ENCODE measurements around the gene JPH4.
A peak's percentile ranks its signal among the peaks of the same experiment; 100 is the strongest.
"Not testable (repeated sequence)": the region's sequence is repeated elsewhere in the genome, so short reads cannot be mapped to it uniquely, and the experiment has no call there.

The JPH4 gene

DNA sequence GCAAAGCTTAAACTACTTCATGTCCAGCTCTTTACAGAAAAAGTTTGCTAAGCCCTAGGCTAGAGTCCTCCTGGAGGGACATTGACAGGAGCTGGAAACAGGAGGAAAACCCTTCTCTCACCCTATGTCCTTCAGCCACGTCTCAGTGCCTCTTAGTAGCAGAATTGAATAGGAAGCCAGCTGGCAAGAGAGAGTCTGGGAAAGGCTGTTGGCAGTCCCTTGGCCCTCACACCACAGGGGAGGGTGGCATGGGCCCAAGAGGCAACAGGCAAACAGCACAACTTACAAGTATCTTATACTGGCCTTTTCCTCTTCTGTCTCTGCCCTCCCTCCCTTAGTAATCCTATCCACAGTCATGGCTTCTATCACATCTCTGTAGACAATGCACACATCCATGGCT is 29.9 kb upstream of the JPH4 start:
- no peak for DNase-seq

DNA sequence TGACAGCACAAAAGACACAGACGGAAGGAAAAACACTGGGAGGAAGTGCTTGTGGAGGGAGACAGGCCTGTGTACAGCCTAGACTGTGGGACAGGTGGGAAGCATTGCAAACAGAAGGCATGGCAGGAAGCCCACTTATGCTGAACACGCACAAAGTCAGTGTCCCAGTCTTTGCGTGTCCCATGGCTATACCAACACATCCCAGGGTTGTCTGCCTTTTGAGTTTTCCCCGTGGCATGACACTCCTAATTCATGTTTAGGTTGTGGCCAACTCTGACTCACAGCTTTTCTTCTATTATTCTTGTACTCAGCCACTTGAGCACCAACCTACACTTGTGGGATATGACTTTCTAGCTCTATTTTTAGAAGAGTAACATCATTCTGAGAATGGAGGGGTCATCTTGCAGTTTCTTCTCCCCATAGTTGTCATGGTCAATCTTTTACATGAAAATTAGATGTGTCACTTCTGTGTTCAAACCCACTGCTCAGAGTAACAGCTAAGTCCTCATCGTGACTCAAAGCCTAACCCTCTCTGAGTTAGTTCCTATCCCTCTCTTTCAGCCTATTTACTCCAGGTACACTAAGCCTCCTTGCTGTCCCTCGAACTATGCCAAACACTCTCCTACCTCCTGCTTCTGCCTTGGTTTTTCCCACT is 27.5 kb upstream of the JPH4 start:
- DNase-seq, result no peak

DNA sequence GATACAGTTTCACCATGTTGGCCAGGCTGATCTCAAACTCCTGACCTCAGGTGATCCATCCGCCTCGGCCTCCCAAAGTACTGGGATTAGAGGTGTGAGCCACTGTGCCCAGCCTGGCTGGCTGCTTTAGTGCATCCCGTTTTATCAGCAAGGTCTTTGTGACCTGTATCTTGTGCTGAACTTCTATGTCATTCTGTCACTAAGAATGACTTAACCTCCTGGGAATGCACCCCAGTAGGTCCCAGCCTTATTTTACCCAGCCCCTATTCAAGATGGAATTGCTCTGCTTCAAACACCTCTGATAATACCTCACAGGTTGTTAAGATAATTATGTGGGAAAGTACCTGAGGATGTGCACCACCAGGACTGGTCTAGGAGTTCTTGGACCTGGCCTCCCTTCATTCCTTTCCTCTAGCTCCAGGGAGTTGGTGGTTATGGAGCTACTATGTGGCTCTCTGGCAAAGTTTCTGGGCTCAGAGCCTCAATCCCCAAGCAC is 26.1 kb upstream of the JPH4 start:
- DNase-seq, result no peak

DNA sequence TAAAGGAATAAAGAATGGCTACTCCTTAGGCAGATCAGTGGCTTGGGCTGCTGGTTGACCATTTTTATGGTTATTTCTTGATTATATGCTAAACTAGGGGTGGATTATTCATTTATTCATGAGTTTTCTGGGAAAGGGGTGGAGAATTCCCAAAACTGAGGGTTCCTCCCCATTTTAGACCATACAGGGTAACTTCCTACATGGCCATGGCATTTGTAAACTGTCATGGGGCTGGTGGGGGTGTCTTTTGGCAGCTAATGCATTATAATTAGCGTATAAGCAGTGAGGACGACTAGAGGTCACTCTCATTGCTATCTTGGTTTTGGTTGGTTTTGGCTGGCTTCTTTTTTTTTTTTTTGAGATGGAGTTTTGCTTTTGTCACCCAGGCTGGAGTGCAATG is 25.6 kb upstream of the JPH4 start:
- DNase-seq, result no peak

DNA sequence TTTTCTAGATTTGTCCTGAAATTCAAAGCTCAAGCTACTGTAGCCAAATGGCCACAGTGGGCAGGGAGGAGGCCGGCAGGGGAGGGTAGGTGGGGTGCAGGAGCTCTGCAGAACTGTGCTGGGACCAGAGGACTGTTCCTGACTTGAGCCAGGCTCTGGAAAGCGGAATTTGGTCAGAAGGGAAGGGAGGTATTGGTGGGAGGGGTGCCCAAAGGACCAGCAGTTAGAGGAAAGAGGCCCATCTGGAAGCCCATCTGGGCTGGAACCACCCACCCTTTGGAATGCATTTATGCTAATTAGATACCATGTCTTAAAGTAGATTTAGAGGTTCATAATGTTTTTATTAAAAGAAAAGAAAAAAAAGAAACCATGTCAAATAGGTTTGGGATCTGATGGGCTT is 24.5 kb upstream of the JPH4 start:
- no peak for DNase-seq

DNA sequence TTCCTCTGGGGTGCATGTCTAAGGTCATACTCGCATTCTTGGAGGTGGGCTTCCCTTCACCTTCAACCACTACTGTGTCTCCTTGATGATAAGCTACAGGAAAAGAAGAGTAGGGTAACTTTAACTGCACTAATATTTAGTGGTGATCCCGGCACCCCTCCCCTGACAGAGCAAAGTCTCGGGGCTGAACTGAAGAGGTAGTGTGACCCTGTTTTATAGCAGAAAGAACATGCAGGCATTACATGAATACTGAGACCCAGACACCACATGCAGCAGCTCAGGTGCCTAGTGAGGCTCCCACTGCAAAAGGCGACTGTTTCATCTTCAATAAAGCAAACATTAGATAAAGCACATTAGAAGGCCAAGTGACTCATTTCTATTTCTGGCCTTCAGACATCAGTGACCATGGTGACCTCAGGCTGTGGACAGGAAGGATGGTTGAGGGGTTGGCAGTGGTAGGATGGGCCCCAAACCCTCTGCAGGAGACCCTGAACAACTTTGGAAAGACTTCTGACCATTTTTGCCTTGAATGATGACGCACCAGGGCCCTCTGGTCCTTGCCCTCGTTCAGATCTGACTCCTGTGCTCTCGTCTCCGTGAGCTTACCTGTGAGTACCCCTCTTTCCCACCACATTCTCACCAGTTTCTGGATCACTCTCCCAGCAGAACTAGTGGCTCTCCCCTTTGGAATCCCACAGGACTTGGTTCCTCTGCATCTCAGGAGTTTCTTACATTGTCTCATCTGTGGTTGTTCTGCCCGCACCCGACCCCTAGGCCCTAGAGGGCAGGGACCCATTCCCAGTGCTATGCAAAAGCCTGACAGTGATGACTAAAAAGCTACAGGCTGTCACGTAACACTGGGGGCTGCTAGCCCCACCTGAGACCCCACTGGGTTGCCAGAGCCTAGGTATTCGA is 23.8 kb upstream of the JPH4 start:
- DNase-seq, result no peak

DNA sequence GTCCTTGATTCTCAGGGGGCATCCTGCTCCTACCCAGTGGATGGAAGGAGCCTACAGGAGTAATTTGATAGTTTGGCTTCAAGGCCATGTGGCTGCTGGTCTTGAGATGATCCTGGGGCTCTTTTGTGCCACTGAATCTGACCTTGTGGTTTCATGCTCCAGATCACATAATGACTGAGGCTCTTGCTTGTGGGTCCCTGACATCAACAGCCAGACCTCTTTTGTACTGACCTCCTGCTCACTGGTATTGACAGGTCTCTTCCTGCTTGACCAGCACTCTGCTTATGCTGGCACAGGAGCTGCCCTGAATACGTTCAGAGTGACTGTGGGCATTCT is 23.2 kb upstream of the JPH4 start:
- DNase-seq, result no peak

DNA sequence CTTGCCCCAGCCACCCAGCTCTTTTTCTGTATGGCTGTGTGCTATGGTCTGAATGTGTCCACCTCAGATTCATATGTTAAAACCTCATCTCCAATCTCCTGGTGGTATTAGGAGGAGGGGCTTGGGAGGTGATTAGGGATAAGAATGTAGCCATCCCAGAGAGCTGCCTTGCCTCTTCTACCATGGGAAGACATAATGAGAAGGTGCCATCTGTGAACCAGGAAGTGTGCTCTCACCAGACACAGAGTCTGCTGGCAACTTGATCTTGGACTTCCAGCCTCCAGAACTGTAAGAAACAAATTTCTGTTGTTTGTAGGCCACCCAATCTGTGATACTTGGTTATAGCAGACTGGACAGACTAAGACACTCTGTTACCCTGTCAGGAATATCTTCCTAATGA is 22.8 kb upstream of the JPH4 start:
- no peak for DNase-seq

DNA sequence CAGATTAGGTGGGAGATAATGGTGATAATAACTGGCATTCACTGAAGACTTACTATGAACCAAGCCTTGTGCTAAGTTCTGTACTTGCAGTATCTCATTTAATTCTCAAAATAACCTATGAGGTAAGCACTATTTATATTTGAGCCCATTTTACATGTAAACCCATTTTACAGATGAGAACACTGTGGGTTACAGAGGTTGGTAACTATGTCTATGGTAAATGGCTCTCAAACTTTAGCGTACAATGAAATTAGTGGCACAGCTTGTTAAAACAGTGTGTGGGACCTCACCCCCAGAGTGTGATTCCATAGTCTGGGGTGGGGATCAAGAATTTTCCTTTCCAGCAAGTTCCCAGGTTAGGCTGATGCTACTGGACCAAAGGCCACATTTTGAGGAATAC is 22.2 kb upstream of the JPH4 start:
- DNase-seq, result no peak

DNA sequence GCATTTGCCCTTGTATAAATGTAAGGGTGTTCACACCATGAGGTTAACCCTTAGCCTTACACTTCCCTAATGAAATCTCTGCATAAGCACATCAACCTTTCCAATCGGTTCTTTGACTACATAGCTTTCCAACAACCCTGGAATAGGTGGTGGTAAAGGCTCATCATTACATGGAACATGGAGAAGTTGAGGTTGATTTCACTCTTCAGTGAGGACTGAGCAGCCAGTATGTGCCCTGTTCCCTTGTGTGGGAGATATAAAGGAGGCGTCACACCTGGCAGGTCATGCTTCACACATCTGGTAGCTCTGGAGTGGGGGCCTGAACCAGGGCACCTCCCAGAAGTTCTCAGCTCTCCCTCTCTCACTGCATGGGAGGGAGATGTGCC is 21.7 kb upstream of the JPH4 start:
- no peak for DNase-seq

DNA sequence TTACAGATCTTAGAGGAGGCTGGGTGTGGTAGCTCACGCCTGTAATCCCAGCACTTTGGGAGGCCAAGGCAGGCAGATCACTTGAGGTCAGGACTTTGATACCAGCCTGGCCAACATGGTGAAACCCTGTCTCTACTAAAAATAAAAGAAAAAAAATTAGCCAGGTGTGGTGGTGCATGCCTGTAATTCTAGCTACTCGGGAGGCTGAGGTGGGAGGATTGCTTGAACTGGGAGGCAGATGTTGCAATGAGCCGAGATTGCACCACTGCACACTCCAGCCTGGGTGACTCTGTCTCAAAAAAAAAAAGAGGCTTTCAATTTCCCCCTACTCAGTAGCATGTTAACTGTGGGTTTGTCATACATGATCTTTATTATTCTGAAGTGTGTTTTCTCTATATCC is 15.6 kb upstream of the JPH4 start:
- DNase-seq, result not testable (repeated sequence)

DNA sequence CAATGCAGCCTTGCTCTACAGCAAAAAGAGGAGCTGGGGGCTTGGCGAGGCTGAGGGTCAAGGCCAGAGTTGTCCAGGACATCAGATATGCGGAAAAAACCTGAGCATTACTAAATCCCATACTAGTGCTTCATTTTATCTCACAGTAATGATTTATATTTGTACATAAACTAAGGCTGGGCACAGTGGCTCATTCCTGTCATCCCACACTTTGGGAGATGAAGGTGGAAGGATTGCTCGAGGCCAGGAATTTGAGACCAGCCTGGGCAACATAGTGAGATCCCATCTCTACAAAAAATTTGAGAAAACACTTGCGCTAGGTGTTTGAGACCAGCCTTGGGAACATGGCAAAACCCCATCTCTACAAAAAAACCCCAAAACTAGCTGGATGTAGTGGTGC is 11.6 kb upstream of the JPH4 start:
- DNase-seq, result no peak

DNA sequence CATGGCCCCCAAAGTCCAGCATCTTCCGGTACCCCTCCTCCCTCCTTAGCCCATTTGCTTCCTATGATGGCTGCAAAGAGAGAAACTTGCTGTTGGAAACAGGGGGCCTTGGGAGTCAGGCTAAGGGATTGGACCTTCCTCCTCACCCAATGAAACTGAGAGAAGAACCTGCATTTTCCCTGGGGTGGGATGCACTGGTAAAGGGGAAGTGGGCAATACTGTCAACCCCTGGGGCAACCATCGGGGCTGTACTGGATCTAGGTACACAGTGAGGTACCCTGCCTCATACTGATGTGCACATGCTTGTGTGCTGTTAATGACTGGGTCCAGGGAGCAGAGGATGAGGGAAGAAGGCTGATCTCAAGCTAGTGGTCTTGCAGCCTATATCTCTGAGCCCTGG is 11.0 kb upstream of the JPH4 start:
- no peak for DNase-seq

DNA sequence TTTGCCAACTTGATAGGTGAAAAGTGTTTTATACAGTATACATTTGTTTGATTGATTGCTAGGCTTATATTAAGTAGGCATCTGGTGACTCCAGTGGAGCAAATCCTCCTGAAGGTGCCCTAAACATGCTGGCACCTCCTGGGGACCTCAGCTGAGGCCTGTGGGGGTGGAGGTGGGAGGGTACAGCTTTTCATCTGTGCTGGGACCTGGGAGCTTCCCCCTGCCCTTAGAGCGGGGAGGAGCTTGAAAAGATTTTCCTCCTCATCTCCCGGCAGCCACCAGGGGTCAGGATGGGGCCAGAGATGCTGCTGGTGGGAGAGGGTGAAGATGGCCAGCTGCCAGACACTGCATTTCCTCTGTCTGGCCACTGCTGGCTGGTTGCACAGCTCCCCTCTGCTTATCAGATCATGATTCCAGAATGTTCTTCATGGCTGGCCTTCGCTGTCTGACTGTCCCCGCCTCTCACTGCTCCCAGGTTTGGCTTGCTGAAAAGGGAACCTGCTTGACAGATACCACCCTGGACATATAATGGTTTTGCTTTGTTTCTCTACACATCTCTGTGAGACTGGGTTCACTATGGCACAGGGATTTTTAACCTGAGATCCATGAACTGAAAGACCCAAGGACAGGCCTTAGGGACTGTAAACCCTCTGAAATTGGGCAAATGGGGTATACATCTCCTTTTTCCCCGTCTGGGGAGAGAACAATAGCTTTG is 10.5 kb upstream of the JPH4 start:
- DNase-seq, result peak; percentile 70 to 81 (median 74)

DNA sequence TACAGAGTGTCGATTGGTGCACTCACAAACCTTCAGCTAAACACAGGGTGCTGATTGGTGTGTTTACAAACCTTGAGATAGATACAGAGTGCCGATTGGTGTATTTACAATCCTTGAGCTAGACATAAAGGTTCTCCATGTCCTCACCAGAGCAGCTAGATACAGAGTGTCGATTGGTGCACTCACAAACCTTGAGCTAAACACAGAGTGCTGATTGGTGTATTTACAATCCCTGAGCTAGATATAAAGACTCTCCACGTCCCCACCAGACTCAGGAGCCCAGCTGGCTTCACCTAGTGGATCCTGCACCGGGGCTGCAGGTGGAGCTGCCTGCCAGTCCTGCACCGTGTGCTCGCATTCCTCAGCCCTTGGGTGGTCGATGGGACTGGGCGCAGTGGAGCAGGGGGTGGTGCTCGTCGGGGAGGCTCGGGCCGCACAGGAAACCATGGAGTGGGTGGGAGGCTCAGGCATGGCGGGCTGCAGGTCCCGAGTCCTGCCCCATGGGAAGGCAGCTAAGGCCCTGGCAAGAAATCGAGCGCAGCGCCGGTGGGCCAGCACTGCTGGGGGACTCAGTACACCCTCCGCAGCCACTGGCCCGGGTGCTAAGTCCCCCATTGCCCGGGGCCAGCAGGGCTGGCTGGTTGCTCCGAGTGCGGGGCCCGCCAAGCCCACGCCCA is 6.1 kb upstream of the JPH4 start:
- not testable (repeated sequence) for DNase-seq

DNA sequence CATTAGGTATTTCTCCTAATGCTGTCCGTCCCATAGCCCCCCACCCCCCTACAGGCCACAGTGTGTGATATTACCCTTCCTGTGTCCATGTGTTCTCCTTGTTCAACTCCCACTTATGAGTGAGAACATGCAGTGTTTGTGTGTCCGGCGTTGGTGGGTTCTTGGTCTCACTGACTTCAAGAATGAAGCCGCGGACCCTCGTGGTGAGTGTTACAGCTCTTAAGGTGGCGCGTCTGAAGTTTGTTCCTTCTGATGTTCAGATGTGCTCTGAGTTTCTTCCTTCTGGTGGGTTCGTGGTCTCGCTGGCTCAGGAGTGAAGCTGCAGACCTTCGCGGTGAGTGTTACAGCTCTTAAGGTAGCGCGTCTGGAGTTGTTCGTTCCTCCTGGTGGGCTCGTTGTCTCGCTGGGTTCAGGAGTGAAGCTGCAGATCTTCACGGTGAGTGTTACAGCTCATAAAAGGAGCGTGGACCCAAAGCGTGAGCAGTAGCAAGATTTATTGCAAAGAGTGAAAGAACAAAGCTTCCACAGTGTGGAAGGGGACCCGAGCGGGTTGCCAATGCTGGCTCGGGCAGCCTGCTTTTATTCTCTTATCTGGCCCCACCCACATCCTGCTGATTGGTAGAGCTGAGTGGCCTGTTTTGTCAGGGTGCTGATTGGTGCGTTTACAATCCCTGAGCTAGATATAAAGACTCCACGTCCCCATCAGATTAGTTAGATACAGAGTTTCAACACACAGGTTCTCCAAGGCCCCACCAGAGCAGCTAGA is 5.4 kb upstream of the JPH4 start:
- not testable (repeated sequence) for DNase-seq

DNA sequence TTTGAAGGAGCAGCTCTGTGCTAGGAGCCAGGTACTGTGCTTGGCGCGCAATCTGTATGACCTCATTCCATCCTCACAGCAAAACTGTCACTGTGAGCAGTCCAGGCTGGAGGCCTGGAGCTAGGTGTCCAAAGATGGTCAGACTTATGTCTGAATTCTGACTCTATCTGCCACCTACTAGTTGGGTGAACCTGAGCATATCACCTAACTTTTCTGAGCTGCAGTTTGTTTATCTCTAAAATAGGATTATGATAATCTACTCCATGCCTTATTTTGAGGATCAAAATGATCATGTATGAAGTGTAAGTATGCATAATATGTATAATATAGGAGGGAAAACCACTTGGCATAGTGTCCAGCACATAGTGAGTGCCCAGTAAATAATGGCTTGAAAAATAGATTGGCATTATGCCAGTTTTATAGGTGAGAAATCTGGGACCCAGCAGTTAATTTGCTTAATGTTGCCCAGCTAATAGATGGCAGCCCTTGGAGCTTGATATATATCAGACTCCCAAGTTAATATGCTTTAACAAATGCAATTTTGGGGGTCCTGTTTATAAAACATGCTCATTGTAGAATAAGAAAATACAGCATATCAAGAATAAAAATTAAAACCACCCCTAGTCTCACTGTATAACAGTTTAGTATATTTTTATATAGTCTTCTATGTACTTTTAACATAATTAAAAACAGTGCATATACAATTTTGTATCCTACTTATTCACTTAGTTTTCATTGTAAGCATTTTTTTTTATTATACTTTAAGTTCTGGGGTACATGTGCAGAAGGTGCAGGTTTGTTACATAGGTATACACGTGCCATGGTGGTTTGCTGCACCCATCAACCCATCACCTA is 4.5 kb upstream of the JPH4 start:
- DNase-seq, result no peak

DNA sequence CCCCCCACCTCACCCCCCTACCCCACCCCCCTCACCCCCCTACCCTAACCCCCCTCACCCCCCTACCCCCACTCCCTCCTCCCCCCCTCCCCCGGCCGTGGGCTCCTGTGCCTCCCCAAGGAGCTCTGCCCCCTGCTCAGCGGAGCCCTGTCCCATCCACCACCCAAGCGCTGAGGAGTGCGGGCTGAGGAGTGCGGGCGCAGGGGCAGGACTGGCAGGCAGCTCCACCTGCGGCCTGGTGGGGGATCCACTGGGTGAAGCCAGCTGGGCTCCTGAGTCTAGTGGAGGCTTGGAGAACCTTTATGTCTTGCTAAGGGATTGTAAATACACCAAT is 2.3 kb upstream of the JPH4 start:
- DNase-seq, result no peak

DNA sequence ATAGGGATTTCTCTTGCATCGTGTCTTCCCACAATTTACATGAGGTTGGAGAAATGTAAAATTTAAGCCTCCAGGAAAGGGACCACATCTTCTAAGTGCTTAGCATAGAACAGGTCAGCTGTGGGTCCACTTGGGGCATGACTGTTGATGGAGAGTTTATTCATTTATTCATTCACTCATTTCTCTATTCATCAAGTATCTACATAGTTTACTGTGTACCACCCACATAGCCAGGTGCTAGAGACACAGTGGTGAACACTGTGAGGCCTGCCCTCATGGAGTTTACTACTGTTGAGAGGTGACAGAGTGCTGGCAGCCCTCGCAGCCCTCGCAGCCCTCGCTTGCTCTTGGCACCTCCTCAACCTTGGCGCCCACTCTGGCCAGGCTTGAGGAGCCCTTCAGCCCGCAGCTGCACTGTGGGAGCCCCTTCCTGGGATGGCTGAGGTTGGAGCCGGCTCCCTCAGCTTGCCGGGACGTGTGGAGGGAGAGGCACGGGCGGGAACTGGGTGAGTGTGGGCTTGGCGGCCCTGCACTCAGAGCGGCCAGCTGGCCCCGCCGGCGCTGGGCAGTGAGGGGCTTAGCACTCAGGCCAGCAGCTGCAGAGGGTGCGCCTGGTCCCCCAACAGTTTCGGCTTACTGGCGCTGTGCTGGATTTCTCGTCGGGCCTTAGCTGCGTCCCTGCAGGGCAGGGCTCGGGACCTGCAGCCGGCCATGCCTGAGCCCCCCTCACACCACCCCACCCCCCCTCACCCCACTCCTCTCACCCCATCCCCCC is 1.7 kb upstream of the JPH4 start:
- DNase-seq, result no peak

DNA sequence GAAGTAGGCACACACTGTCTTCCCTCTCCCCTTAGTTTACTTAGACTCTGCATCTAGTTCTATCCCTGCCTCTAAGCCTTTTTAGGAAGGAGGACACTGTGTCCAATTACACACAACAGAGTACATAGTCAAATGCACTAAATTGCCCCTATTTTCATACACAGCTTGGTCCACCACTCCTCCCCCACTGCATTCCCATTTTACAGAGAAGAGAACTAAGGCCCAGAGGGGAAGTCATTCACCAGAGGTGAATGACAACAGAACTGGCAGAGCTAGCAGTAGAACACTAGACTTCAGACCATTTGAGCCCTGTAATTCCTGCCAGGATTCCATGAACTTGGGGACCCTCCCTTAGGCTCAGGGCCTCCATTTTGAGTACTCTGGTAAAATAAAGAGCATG is 1.1 kb upstream of the JPH4 start:
- DNase-seq, result no peak

DNA sequence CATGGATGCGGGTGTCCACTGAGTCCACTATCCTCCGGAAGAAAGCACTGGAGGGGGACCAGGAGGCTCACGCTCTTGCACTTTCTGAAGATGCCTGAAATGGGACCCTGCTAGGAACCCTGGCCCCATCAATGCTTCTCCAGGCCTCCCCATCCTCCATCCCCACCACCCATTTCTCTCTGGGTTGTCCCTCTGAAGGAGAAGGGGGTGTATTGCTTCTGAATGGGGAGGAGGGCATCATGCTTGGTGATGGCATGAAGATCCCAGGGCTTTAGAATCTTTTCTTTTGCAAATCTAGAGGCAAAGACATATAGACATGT is 681 bp upstream of the JPH4 start:
- DNase-seq, result no peak
